GM19043 (cell line): Measurements from ENCODE around the gene EHMT1.

ENCODE experiments used
- ATAC-seq: cut with Tn5 transposase; IDR thresholded peaks from one replicate; pipeline ENCODE4 v1.9.1; 2021; ENCODE audit warnings: low read depth; ENCODE audit not compliant: unreplicated experiment

The EHMT1 gene

DNA sequence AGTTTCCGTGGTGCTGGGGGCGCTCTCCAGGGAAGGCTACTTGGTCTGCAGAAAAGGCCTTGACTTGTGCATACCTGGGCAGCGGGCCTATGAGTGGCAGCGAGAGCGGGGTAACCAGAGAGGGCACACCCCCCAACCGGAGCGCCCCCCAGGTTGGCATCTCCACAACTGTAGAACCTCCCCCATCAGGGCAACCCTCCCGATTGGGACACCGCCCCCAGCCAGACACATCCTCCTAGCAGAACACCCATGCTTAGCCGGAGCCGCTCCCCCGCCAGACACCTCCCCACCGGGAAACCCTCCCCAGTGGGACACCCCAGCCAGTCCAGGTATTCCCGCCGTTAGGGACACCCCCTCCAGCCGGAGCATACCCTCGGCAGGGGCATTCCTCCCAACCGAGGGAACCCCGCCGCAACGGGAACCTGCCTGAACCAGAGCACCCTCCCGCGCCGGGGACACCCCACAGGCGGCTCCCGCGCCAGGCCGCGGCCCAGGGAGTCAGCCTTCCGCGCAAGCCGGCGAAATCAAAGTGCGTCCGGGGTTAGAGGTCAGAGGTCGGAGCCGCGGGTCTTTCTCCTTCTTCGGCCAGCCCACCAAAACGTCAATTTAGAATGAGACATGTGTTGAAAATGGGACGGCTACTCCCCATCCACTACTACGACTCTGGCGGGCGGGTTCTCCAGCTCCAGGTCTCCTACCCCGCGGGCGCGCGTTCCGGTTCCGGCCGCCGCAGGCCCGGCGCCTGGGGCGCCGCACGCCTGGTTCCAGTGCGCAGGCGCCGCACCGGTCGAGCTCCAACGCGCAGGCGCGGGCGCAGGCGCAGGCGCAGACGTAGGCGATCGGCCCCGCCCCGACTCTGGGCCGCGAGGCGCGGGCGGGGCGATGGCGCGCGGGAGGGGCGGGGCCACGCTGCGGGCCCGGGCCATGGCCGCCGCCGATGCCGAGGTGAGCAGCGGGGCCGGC, at the start of gene EHMT1:
Gene EHMT1 (plus strand): TSS at position 901 of the 963 bp plus-strand sequence. CDS start 24 bp downstream, at position 925.
- peak; percentile 74 for ATAC-seq

GRCh38 chr9:137569609-137570203, 49.1 kb upstream of the EHMT1 start:
- no peak for ATAC-seq

DNA sequence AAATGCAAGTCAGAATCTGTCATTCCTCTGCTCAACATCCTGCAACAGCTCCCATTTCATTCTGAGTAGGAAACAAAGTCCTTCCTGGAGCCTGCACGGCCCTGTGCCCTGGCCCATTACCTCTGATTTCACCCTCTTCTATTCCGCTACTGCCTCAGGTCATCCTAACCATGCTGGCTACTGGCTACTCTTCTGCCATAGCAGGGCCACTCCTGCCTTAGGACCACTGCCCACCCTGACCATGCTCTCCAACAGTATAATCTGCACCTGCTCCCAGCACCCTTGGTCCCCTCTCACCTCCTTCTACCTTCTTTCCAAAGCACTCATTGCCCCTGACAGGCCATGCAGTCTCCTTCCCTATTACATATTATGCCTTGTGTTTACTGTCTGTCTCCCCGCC, 48.2 kb upstream of the EHMT1 start:
- ATAC-seq: no peak

DNA sequence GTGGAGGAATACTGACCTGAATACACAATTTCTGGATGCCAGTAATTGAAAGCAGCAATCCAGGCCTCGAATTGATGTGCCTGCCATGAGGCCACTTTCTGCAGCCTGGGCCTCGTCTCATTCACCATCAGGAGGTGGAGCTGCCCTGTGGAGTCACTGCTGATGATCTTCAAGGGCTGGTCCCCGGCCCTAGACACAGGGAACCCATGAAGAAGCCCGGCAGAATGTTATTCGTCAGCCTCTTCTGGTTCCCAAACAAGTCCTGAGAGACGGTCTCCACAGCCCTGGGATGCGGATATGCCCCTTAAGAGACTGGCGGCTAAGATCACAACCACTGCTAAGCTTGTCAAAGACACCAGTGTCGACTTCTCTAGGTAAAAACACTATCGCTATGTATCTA, 44.6 kb upstream of the EHMT1 start:
- no peak for ATAC-seq

DNA sequence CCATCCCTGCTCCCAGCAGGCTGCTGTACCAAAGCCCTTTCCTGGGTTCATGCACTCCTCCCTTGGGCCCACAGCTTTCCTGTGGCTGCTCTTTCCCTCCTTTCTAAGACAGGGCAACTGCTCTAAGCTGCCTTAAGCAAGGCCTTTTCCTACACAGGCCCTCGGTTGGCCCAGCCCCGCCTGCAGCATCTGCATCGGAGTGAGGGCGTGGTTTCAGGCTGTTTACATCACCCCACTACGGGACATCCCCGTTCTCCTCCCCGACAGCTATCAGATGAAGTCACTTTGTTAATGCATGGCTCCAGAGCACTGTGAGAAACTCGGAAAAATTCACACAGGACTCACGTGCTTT, 43.5 kb upstream of the EHMT1 start:
- ATAC-seq: no peak

DNA sequence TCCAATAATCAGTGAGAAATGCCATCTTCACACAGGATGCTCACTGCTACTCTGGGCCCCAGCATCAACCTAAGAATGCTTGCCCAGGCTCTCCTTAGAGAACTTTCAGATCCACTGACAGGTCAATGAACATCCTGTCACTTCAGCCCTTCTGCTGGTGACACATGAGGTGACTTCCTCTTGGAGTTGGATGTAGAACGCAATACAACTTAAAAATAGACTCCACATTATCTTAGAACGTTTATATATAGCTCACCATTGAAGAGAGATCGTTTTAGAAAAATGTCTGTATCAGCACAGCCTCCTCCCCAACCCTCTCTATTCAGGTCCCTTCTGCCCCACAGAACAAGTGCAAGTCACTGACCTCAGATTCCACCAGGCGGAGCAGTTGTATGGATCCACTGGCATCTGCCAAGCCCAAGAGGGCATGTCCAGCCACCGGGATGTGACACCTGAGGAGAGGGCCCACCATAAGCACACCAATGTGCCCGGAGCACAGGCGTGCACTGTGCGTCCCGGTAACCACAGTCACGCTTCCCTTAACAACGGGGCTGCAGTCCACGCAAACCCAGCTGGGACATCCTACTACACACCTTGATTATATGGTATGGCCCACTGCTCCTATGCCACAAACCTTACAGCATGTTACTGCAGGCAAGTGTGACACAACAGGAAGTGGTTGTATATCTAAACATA, 42.9 kb upstream of the EHMT1 start:
- ATAC-seq: no peak

DNA sequence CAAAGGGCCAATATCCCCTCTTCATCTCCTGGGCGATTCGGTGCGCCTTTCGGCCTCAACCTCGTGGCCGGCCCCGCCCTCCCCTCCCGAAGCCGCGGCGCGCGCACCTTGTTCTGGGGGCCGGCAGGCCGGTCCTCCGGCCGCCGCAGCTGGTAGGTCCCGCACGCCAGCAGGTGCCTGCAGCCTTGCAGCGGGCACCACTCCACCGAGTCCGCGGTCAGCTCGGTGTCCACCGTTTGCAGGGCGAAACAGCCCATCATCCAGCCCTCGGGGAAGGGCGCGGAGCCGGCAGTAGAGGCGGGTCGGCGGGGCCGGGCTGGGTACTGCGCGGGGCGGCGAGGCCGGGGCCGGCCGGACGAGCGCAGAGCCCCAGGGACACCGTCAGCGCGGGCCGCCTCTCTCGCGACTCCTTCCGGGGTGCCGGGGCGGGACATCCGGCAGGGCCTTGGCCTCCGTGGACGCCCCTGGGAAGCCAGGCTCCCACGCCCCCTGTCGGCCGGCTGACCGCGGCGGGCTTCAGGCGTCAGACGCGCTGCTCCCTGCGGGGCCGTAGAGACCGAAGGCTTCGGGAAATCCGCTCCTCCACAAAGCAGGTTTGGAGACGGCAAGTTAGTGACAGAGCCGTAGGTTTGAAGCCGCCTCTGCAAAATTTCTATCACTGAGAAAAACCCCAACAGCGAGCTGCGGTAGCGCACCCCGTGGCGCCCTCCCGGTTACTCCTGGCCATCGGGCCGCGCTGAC, 40.1 kb upstream of the EHMT1 start, which contains the start of gene DPH7:
Gene DPH7 (minus strand): TSS at position 408 of the 741 bp plus-strand sequence. CDS start 148 bp downstream, at position 260.
- peak; percentile 89 for ATAC-seq

GRCh38 chr9:137579259-137579604, 39.6 kb upstream of the EHMT1 start:
- ATAC-seq: no peak

DNA sequence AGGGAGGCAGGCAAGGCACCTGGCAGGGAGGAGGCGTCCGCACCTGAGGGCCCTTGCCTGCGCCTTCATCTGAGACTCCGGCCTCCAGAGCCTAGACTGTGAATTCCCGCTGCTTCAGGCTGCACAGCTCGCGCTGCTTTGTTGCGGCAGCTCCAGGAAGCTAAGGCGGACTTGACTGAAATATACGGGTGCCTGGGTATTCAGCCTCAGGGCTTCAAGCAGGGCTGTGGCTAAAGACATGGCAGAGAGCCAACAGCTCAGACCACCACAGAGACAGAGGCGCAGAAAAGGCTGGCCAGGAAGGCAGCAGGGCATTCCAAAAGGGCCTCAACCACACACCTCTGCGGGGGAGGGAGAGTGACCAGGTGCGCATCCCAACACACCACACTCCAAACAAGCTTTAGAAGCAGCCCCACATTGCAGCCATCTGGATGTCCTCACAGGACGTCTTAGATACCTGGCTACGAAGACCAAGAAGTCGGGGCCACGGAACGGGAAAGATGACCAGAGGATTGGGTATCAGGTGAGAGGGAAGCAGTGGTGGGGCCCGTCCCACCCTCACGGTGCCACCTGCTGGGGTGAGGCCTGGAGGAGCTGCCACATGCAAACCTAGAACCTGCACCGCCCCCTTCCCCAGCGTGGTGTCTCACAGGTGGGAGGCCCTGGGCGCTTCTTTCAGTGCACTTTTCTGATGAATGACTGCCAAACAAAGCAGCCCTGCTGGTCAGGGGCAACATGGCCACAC, 38.4 kb upstream of the EHMT1 start:
- ATAC-seq: no peak

DNA sequence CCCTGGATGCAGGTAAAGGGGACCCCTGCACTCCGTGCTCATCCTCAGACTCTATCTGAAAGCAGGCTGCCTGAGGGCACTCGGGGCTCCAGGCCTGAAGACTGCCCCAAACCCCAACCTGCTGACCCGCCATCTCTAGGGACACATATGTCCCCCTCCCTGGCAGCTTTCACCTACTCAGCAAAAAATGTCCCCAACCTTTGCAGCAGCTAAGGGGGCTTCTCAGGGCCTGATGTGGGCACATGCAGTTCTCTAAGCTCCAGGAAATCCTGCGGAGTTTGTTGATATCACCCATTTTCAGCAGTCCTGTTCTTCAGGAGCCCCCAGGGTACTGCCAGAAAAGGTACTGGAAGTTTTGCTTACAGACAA, 37.9 kb upstream of the EHMT1 start:
- ATAC-seq: no peak

DNA sequence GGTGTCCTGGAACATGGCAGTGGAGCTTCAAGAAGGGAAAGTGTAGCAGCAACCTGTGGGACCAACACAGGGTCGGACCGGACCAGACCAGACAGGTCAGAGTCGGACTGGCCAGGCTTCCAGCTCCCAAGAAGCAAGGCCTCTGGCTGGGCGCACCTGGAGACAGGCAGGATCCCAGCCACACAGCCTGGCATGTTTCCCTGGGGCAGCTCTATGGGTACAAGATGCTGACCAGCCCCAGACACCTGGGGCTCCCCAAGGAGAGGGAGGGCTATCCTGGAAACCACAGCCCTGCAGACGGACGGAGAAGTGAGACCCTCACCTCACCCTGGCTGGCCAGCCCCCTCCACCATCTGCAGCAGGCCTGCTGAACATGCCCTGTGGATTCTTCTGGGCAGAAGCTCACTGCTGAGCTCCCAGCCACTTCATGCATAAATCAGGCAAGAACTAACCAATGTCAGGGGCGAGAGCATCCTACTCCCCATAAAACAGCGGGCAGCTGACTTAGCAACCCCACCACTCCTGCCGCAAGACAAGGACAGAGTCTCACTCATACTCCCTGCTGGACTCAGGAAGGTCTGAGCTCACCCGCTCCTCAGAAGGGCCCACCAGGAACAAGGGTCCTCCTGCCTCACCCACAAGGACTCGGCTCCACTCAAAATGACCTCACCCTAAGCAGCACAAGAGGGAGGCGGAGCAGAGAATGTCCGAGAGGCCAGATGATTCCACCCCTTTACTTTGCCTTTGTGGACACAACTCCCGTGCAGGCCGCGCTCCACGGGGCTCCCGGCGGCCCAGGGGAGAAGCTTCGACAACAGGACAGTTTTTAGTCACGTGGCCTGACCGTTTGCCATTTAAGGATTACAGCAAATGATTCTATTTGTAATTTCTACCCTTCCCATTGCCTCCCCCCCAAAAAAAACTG, 37.2 kb upstream of the EHMT1 start:
- no peak for ATAC-seq

DNA sequence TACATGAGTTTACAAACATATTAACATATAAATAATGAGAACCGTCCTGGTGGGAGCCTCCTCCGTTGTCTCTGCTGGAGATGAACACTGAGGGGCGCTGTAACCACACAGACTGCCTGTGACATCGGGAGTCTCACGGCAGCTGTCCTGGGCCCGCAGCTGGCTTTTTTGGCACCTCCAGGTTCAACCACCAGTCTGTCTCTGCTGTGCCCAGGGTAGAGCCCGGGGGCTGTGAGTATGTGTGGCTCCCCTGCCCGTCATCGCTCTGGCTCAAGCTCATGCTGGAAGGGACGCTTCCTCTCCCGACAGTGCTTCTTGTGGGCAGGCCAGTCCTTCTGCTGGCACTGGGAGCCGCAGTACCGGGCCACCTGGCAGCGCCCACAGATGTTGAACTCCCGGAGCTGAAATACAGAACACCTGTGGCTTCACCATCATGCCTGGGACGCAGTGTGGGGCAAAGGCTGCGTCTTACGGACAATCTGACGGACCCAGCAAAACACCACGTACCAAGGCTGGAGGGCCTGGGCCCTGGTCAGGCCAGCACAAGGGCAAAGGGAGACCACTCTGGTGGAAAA, 36.4 kb upstream of the EHMT1 start:
- no peak for ATAC-seq

GRCh38 chr9:137583347-137583746, 35.5 kb upstream of the EHMT1 start:
- no peak for ATAC-seq

DNA sequence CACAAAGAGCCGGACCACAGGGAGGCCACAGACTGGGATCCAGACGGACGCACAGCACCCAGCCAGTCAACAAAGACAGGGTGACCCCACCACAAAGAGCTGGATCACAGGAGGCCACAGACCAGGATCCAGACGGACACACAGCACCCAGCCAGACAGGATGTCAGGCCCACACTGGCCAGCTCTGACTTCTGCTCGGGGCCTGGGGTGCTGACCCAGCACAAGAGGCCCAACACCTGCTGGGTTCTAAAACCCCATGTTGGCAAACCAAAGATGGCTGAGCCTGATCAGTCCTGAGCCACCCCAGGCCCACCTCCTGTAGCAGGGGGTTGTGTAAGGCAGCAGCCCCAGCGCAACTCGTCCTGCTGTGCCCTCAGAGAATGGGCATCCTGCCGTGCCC, 34.8 kb upstream of the EHMT1 start:
- no peak for ATAC-seq

DNA sequence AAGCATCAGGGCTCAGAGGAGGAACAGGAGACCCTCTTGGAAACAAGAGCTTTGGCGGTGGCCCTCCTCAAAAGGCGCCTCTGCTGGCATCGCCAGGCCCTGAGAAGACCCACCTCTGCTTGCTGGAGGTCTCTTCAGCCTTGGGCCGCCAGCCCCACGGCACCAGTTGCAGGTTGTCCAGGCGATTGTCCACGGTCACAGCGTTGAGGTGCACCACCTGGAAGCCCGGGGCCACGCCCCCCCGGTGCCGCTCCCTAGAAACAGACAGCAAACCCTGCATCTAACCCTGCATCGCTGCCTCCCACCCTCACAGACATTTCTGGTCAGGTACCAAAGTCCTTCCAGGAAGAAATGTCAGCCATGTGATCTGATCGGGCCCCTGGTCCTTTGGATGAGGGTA, 32.0 kb upstream of the EHMT1 start:
- no peak for ATAC-seq

- ATAC-seq: no peak
Measured at GRCh38 chr9:137588311-137588710, 30.5 kb upstream of the EHMT1 start.

DNA sequence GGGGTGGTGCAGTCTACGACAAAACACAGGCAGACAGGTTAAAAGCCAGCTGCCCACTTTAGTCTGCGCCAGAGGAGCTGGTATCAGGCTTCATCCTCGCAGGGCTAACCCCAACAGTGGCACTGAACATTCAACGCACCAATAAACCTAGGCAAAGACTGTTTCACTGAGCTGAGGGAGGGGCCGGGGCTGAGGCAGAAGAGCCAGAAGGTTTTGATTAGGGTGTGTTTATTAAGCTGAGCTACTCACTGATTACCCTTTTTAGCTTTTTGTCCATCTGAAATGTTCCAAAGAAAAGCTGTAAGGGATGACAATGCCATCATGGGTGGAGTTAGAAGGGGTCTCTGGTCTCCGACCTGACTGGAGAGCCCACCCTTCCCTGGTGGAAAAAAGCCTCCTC, 29.9 kb upstream of the EHMT1 start:
- ATAC-seq: no peak

GRCh38 chr9:137589441-137590122, 29.2 kb upstream of the EHMT1 start:
- ATAC-seq: no peak
